HG03432 (cell line): Measurements from ENCODE around the gene SLC49A4.

Source experiments
- ATAC-seq: cut with Tn5 transposase; IDR thresholded peaks from one replicate; pipeline ENCODE4 v1.9.1; 2021; ENCODE audit warnings: mild to moderate bottlenecking, moderate library complexity; ENCODE audit not compliant: unreplicated experiment

Gene SLC49A4

GRCh38 chr3:122785231-122785630 lies 9.6 kb upstream of the SLC49A4 start:
- ATAC-seq = no peak

GRCh38 chr3:122786066-122786465 lies 8.8 kb upstream of the SLC49A4 start:
- no peak for ATAC-seq

GRCh38 chr3:122787872-122788271 lies 7.0 kb upstream of the SLC49A4 start:
- ATAC-seq = no peak

- no peak for ATAC-seq
These were observed 5.1 kb upstream of the SLC49A4 start for GRCh38 chr3:122789585-122790273.

GRCh38 chr3:122793568-122794416 lies 1.1 kb upstream of the SLC49A4 start, which contains the start of gene HSPBAP1:
TSS of gene HSPBAP1 (minus strand) at chr3:122793831. CDS start at chr3:122793680, 151 bp downstream.
- peak; percentile 70 for ATAC-seq

- no peak for ATAC-seq
These were observed 438 bp upstream of the SLC49A4 start for GRCh38 chr3:122794483-122794778.

- ATAC-seq = no peak
These were observed 866 bp downstream of the SLC49A4 start for GRCh38 chr3:122795674-122796195.

- no peak for ATAC-seq
These were observed 2.4 kb downstream of the SLC49A4 start for GRCh38 chr3:122797291-122797690.

GRCh38 chr3:122799322-122799721 lies 4.5 kb downstream of the SLC49A4 start:
- no peak for ATAC-seq

GRCh38 chr3:122800031-122800430 lies 5.2 kb downstream of the SLC49A4 start:
- no peak for ATAC-seq

- no peak for ATAC-seq
These were observed 5.9 kb downstream of the SLC49A4 start for GRCh38 chr3:122800706-122801237.

- ATAC-seq = no peak
These were observed 7.5 kb downstream of the SLC49A4 start for GRCh38 chr3:122802323-122802722.

- no peak for ATAC-seq
These were observed 9.1 kb downstream of the SLC49A4 start for GRCh38 chr3:122803977-122804376.

GRCh38 chr3:122810734-122811133 lies 15.9 kb downstream of the SLC49A4 start:
- no peak for ATAC-seq

GRCh38 chr3:122816587-122816986 lies 21.7 kb downstream of the SLC49A4 start:
- no peak for ATAC-seq

- ATAC-seq = no peak
These were observed 29.9 kb downstream of the SLC49A4 start for GRCh38 chr3:122824465-122825381.

GRCh38 chr3:122825460-122825859 lies 30.6 kb downstream of the SLC49A4 start:
- no peak for ATAC-seq

- ATAC-seq = no peak
These were observed 31.4 kb downstream of the SLC49A4 start for GRCh38 chr3:122826278-122826677.

GRCh38 chr3:122828281-122828680 lies 33.4 kb downstream of the SLC49A4 start:
- no peak for ATAC-seq

GRCh38 chr3:122835590-122835989 lies 40.7 kb downstream of the SLC49A4 start:
- ATAC-seq = no peak

- no peak for ATAC-seq
These were observed 48.7 kb downstream of the SLC49A4 start for GRCh38 chr3:122843604-122844003.
